Measurements from ENCODE around the gene JAG1. TPM values are rescaled to one million over a fixed set of nuclear protein-coding genes. Genes with fewer than 3 reads are reported as not detected.

The JAG1 gene
- polyA plus RNA-seq, 1 donor from 2014 or later = 9.0 TPM

DNA sequence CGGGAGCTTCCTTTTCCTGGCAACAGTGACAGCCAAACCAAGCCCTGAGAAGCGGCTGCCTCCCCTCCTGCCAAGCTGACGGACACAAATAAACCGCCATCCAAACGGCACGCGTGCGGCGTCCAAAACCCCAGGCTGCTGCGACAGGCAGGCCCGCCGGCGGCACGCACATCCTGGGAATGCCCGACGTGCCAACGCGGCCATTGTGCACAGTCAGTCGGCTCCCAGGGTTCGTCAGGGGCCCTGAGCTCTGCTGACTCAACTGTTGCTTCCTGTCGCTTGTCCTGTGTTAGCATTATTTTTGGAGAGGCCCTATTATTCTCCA lies 6.8 kb downstream of the JAG1 start:
- no peak overlapping the region for H3K4me2 ChIP-seq (ENCODE audit: low read length)
- H3K9me3 ChIP-seq (ENCODE audit: low read length) = no peaks in the 10 kb centered on the region
- peaks cover 9% of the 10 kb centered on the region for H3K27me3 ChIP-seq (ENCODE audit: insufficient read depth, low read depth, low read length)
- H3K27ac ChIP-seq (ENCODE audit: low read length) = no peak overlapping the region
- H3K79me2 ChIP-seq (replicated peaks; ENCODE audit: insufficient read depth, low read length) = peaks cover 23% of the 10 kb centered on the region
- H3K9me2 ChIP-seq (ENCODE audit: insufficient read depth, low read length) = no peaks in the 10 kb centered on the region
- H3K4me3 ChIP-seq (ENCODE audit: low read length) = no peak overlapping the region
- TF ChIP-seq RAD21 (conservative IDR thresholded peaks at IDR 0.05) (no peak), EP300 (conservative IDR thresholded peaks at IDR 0.05; ENCODE audit: poor library complexity, severe bottlenecking) (no peak)
- H3K36me3 ChIP-seq (ENCODE audit: insufficient read depth, low read length) = no peaks in the 10 kb centered on the region
- H2AFZ ChIP-seq (ENCODE audit: low read depth, low read length) = no peak overlapping the region
- no peaks in the 10 kb centered on the region for H3F3A ChIP-seq (ENCODE audit: insufficient read depth, low read length, poor library complexity, severe bottlenecking)
- H4K20me1 ChIP-seq (ENCODE audit: insufficient read depth) = no peaks in the 10 kb centered on the region
- H3K9ac ChIP-seq (ENCODE audit: low read length) = no peak overlapping the region

DNA sequence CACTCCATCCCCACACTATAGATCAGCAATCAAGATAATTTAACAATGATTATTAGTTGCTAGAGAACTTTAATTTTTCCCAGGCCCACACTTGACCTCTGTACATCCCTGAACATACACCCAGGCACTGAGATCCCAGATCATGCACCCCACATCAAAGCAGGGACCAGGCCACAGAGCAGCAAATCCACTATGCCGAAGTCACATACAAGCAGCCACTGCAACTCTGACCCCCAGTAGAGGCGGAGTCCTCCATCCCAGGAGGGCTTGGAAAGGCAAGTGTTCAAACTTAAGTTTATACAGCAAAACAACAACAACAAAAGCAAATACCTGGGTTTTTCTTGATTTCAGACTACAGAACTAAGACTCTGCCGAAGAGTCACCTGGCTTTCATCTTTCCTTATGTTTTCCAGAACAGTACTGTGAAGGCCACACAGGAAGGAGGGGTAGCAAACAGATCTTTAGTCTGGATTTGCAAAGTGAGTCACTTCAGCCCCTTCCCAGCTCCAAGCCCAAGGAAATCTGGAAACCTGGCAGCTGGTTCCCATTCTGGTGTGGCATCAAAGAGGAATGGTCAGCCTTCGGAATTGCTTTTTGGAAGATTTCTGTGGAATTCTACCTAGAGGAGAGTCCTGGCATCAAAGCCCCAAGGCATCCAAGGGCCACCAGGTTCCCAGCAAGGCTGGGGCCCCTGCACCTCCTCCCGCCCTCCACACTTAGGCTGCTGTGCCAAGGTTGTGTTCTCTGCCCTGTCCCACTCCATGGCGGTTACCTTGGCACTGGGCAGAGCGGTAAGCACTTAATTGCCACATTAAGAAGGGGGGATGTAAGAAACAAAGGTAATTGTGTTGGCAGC lies 7.3 kb downstream of the JAG1 start:
- Histone ChIP-seq H3K4me2 (ENCODE audit: low read length) (no peak overlapping the region), H3F3A (ENCODE audit: insufficient read depth, low read length, poor library complexity, severe bottlenecking) (no peaks in the 10 kb centered on the region), H3K27ac (ENCODE audit: low read length) (no peak overlapping the region), H3K79me2 (replicated peaks; ENCODE audit: insufficient read depth, low read length) (peaks cover 23% of the 10 kb centered on the region), H3K36me3 (ENCODE audit: insufficient read depth, low read length) (peaks cover under 1% of the 10 kb centered on the region), H3K27me3 (ENCODE audit: insufficient read depth, low read depth, low read length) (peaks cover 3% of the 10 kb centered on the region), H3K9ac (ENCODE audit: low read length) (no peak overlapping the region), H4K20me1 (ENCODE audit: insufficient read depth) (no peaks in the 10 kb centered on the region), H3K9me2 (ENCODE audit: insufficient read depth, low read length) (no peaks in the 10 kb centered on the region), H3K4me3 (ENCODE audit: low read length) (no peak overlapping the region), H2AFZ (ENCODE audit: low read depth, low read length) (no peak overlapping the region), H3K9me3 (ENCODE audit: low read length) (no peaks in the 10 kb centered on the region)
- no peak for TF ChIP-seq POLR2AphosphoS5 (IDR thresholded peaks at IDR 0.05)
- no peak for TF ChIP-seq SMC3 (conservative IDR thresholded peaks at IDR 0.05; ENCODE audit: poor library complexity)
- TF ChIP-seq EZH2 (IDR thresholded peaks at IDR 0.05; ENCODE audit: borderline replicate concordance, insufficient read depth, low read length, poor library complexity, severe bottlenecking) = no peak
- no peak for TF ChIP-seq TAF1 (IDR thresholded peaks at IDR 0.05; ENCODE audit: low read depth)
- TF ChIP-seq, protein P1, sequence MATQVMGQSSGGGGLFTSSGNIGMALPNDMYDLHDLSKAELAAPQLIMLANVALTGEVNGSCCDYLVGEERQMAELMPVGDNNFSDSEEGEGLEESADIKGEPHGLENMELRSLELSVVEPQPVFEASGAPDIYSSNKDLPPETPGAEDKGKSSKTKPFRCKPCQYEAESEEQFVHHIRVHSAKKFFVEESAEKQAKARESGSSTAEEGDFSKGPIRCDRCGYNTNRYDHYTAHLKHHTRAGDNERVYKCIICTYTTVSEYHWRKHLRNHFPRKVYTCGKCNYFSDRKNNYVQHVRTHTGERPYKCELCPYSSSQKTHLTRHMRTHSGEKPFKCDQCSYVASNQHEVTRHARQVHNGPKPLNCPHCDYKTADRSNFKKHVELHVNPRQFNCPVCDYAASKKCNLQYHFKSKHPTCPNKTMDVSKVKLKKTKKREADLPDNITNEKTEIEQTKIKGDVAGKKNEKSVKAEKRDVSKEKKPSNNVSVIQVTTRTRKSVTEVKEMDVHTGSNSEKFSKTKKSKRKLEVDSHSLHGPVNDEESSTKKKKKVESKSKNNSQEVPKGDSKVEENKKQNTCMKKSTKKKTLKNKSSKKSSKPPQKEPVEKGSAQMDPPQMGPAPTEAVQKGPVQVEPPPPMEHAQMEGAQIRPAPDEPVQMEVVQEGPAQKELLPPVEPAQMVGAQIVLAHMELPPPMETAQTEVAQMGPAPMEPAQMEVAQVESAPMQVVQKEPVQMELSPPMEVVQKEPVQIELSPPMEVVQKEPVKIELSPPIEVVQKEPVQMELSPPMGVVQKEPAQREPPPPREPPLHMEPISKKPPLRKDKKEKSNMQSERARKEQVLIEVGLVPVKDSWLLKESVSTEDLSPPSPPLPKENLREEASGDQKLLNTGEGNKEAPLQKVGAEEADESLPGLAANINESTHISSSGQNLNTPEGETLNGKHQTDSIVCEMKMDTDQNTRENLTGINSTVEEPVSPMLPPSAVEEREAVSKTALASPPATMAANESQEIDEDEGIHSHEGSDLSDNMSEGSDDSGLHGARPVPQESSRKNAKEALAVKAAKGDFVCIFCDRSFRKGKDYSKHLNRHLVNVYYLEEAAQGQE (IDR thresholded peaks at IDR 0.05; ENCODE audit: borderline replicate concordance) = no peak
- TF ChIP-seq MXI1 (conservative IDR thresholded peaks at IDR 0.05; ENCODE audit: poor library complexity, severe bottlenecking) = no peak
- TF ChIP-seq, protein P2, sequence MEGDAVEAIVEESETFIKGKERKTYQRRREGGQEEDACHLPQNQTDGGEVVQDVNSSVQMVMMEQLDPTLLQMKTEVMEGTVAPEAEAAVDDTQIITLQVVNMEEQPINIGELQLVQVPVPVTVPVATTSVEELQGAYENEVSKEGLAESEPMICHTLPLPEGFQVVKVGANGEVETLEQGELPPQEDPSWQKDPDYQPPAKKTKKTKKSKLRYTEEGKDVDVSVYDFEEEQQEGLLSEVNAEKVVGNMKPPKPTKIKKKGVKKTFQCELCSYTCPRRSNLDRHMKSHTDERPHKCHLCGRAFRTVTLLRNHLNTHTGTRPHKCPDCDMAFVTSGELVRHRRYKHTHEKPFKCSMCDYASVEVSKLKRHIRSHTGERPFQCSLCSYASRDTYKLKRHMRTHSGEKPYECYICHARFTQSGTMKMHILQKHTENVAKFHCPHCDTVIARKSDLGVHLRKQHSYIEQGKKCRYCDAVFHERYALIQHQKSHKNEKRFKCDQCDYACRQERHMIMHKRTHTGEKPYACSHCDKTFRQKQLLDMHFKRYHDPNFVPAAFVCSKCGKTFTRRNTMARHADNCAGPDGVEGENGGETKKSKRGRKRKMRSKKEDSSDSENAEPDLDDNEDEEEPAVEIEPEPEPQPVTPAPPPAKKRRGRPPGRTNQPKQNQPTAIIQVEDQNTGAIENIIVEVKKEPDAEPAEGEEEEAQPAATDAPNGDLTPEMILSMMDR (IDR thresholded peaks at IDR 0.05; ENCODE audit: poor library complexity, severe bottlenecking) = no peak
- TF ChIP-seq RAD21 (conservative IDR thresholded peaks at IDR 0.05) = no peak
- no peak for TF ChIP-seq EP300 (conservative IDR thresholded peaks at IDR 0.05; ENCODE audit: poor library complexity, severe bottlenecking)

All from neural cell (in vitro differentiated cells).